Measurements from ENCODE around the gene HENMT1. TPM values are rescaled to one million over a fixed set of nuclear protein-coding genes. Genes with fewer than 3 reads are reported as not detected.

Gene HENMT1
- total RNA-seq, 1 experiment from 2014 or later, result not detected

- TF ChIP-seq CBX3 (IDR thresholded peaks at IDR 0.05; ENCODE audit: low read depth) (no peak), CTCF (IDR thresholded peaks at IDR 0.05 in 2 of 3, conservative IDR thresholded peaks at IDR 0.05 in 1 of 3; ENCODE audit: borderline replicate concordance in 1 of 3, insufficient read depth in 1 of 3, low read depth in 2 of 3, low read length in 2 of 3) (no peak), JUND (IDR thresholded peaks at IDR 0.05) (no peak), EZH2 (IDR thresholded peaks at IDR 0.05) (no peak), ZNF274 (IDR thresholded peaks at IDR 0.05; ENCODE audit: low read depth, low read length) (no peak)
Measured at GRCh38 chr1:108617724-108618056, 43.2 kb downstream of the HENMT1 start (continued).

GRCh38 chr1:108617008-108617723, 43.7 kb downstream of the HENMT1 start:
- no peaks in the 10 kb centered on the region for H3K36me3 ChIP-seq (ENCODE audit: control insufficient read depth in 1 of 2, insufficient read depth in 2 of 2, low read length in 2 of 2)
- H3K9me3 ChIP-seq (ENCODE audit: control insufficient read depth in 1 of 2, insufficient read depth in 1 of 2, low read depth in 1 of 2, low read length in 2 of 2), result no peaks in the 10 kb centered on the region
- intact Hi-C loops (cut with micrococcal nuclease), result no loop called here
- H3K4me3 ChIP-seq (replicated peaks in 1 of 2; ENCODE audit: low read depth in 1 of 2, low read length in 2 of 2), result no peak overlapping the region
- DNase-seq (ENCODE audit: low read depth, low spot score), result no peak
- TF ChIP-seq CBX3 (IDR thresholded peaks at IDR 0.05; ENCODE audit: low read depth), result no peak
- no peak for TF ChIP-seq ELF1 (IDR thresholded peaks at IDR 0.05; ENCODE audit: borderline replicate concordance, low read depth)
- no peak for TF ChIP-seq JUND (IDR thresholded peaks at IDR 0.05)
- TF ChIP-seq CTCF (IDR thresholded peaks at IDR 0.05 in 2 of 3, conservative IDR thresholded peaks at IDR 0.05 in 1 of 3; ENCODE audit: borderline replicate concordance in 1 of 3, insufficient read depth in 1 of 3, low read depth in 2 of 3, low read length in 2 of 3), result no peak
- no peak for TF ChIP-seq FOSL1 (IDR thresholded peaks at IDR 0.05; ENCODE audit: low read depth)
- TF ChIP-seq SIN3A (IDR thresholded peaks at IDR 0.05; ENCODE audit: low read depth), result no peak
- TF ChIP-seq MAX (IDR thresholded peaks at IDR 0.05), result no peak
- no peak for TF ChIP-seq SP1 (IDR thresholded peaks at IDR 0.05; ENCODE audit: low read depth)
- no peak for TF ChIP-seq RAD21 (IDR thresholded peaks at IDR 0.05; ENCODE audit: low read depth)
- ATAC-seq, result no peak
- no peak overlapping the region for H2AFZ ChIP-seq (ENCODE audit: low read depth, low read length, poor library complexity, severe bottlenecking)
- no peak overlapping the region for H3K9ac ChIP-seq (ENCODE audit: low read length)
- no peaks in the 10 kb centered on the region for H3K27me3 ChIP-seq (ENCODE audit: insufficient read depth, low read length)
- no peaks in the 10 kb centered on the region for H3K4me1 ChIP-seq (ENCODE audit: control insufficient read depth in 1 of 2, insufficient read depth in 2 of 2, low read length in 2 of 2)
- no TSS peak for BruUV-seq (replicated peaks)
- ChIA-PET POLR2A (no interaction called here), RAD21 (ENCODE audit: low non-redundant PET in 1 of 2, low total read pairs in 2 of 2, uncharacterized antibody in 2 of 2, unreplicated experiment in 2 of 2) (no interaction called here), CTCF (no interaction called here)
- H4K20me1 ChIP-seq (ENCODE audit: insufficient read depth), result no peaks in the 10 kb centered on the region
- H3K4me2 ChIP-seq (ENCODE audit: low read length), result no peak overlapping the region
- no peaks in the 10 kb centered on the region for H3K9me2 ChIP-seq (ENCODE audit: insufficient read depth)
- no peaks in the 10 kb centered on the region for H3K79me2 ChIP-seq (ENCODE audit: insufficient read depth, low read length)
- no peak overlapping the region for H3K27ac ChIP-seq (ENCODE audit: low read depth, low read length)
